Activated CD8-positive, alpha-beta memory T cell treated with anti-CD3 and anti-CD28 coated beads for 48 hours (primary cell): ENCODE results near the gene SUPT5H.

Source experiments
- DNase-seq, 3 experiments: peaks; one replicate each; pipeline ENCODE4 v3.0.0-alpha.2; 2020; ENCODE audit warnings: low read depth in 2 of 3, low spot score in 2 of 3

SUPT5H gene

GRCh38 chr19:39409208-39410016, 36.0 kb upstream of the SUPT5H start:
- DNase-seq: peak in 2 of 3 experiments; percentile 55 to 79

- peak in 1 of 3 experiments; percentile 45 for DNase-seq
Observed at GRCh38 chr19:39410017-39410830, 35.2 kb upstream of the SUPT5H start.

- no peak for DNase-seq
Observed at GRCh38 chr19:39410831-39411080, 34.6 kb upstream of the SUPT5H start.

GRCh38 chr19:39411081-39411831, 34.1 kb upstream of the SUPT5H start:
- DNase-seq: no peak

GRCh38 chr19:39411832-39412099, 33.6 kb upstream of the SUPT5H start:
- peak in 2 of 3 experiments; percentile 57 to 83 for DNase-seq

GRCh38 chr19:39412100-39412866, 33.1 kb upstream of the SUPT5H start, which contains the start of gene PLEKHG2:
PLEKHG2 (plus strand) TSS chr19:39412669; CDS start chr19:39414087, 1,418 bp downstream.
- DNase-seq: peak; percentile 89 to 100 (median 100)

- no peak for DNase-seq
Observed at GRCh38 chr19:39412867-39413271, 32.5 kb upstream of the SUPT5H start.

GRCh38 chr19:39413272-39413910, 32.0 kb upstream of the SUPT5H start:
- no peak for DNase-seq

GRCh38 chr19:39413911-39414608, 31.3 kb upstream of the SUPT5H start:
- no peak for DNase-seq

GRCh38 chr19:39415111-39416046, 30.0 kb upstream of the SUPT5H start:
- DNase-seq: no peak

GRCh38 chr19:39416152-39417120, 28.9 kb upstream of the SUPT5H start:
- no peak for DNase-seq

GRCh38 chr19:39417463-39418181, 27.8 kb upstream of the SUPT5H start:
- no peak for DNase-seq

GRCh38 chr19:39419003-39419402, 26.4 kb upstream of the SUPT5H start:
- no peak for DNase-seq

- no peak for DNase-seq
Observed at GRCh38 chr19:39420769-39421168, 24.6 kb upstream of the SUPT5H start.

- no peak for DNase-seq
Observed at GRCh38 chr19:39422020-39422419, 23.4 kb upstream of the SUPT5H start.

GRCh38 chr19:39423258-39424086, 21.9 kb upstream of the SUPT5H start:
- no peak for DNase-seq
